Measurements from ENCODE around the gene MAST4. TPM values are rescaled to one million over a fixed set of nuclear protein-coding genes. Genes with fewer than 3 reads are reported as not detected.

Gene MAST4
- total RNA-seq, 4 donors from 2014 or later, result 19.5 to 44.1 (median 24.1) TPM

DNA sequence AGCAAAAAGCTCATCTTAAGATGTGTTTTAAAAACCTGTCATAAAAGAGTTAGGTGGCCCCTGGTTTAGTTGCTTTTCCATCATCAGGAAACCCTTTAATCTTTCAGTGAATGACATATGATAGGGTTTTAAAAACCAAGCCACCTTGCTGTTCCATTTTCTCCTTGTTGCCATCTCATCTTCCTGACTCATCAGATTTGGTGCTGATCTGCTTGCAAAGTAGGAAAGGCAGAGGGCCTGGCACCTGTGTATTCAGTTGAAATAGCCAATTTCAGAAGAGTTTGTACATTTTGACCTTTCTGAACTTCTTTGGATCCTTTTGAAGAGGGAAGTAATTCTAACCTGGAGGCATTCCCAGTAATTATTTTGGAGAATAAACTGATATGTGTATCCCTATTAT is 327.7 kb downstream of the MAST4 start:
- Histone ChIP-seq H3K36me3 (no peaks in the 10 kb centered on the region), H3K4me3 (no peak overlapping the region), H3K9me3 (no peaks in the 10 kb centered on the region), H3K27me3 (no peaks in the 10 kb centered on the region), H3K4me1 (no peaks in the 10 kb centered on the region), H3K27ac (no peak overlapping the region)
- DNase-seq (ENCODE audit: low spot score in 2 of 2), result no peak
- no peak for TF ChIP-seq POLR2A (IDR thresholded peaks at IDR 0.05)
- TF ChIP-seq, protein P1, sequence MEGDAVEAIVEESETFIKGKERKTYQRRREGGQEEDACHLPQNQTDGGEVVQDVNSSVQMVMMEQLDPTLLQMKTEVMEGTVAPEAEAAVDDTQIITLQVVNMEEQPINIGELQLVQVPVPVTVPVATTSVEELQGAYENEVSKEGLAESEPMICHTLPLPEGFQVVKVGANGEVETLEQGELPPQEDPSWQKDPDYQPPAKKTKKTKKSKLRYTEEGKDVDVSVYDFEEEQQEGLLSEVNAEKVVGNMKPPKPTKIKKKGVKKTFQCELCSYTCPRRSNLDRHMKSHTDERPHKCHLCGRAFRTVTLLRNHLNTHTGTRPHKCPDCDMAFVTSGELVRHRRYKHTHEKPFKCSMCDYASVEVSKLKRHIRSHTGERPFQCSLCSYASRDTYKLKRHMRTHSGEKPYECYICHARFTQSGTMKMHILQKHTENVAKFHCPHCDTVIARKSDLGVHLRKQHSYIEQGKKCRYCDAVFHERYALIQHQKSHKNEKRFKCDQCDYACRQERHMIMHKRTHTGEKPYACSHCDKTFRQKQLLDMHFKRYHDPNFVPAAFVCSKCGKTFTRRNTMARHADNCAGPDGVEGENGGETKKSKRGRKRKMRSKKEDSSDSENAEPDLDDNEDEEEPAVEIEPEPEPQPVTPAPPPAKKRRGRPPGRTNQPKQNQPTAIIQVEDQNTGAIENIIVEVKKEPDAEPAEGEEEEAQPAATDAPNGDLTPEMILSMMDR (IDR thresholded peaks at IDR 0.05), result no peak

DNA sequence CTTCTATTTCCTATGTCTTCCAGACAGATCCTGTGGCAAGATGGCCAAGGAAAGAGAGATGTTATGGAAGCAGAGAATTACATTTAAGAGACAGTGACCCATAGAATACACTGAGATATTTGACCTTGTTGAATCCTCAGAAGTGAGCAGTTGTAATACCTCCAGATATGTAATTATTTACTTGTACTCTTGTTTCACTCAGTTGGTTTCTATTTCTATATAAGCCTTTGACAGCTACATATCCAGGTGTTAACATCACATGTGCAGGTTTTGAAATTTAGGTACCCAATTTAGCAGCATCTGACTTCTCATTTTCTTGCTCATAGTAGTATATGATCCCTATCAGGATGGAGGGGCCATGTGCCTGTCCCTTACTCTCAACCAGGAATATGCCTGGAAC is 330.9 kb downstream of the MAST4 start:
- H3K9me3 ChIP-seq, result no peaks in the 10 kb centered on the region
- H3K4me3 ChIP-seq, result no peak overlapping the region
- no peaks in the 10 kb centered on the region for H3K27me3 ChIP-seq
- no peak for DNase-seq (ENCODE audit: low spot score in 2 of 2)
- no peak overlapping the region for H3K27ac ChIP-seq
- no peak for TF ChIP-seq POLR2A (IDR thresholded peaks at IDR 0.05)
- TF ChIP-seq, protein P1 (IDR thresholded peaks at IDR 0.05), result no peak
- no peak for TF ChIP-seq EP300 (IDR thresholded peaks at IDR 0.05)
- no peaks in the 10 kb centered on the region for H3K36me3 ChIP-seq
- no peaks in the 10 kb centered on the region for H3K4me1 ChIP-seq

GRCh38 chr5:66929281-66929680 is 333.1 kb downstream of the MAST4 start:
- H3K9me3 ChIP-seq, result no peaks in the 10 kb centered on the region
- H3K27ac ChIP-seq, result no peak overlapping the region
- WGBS, 2 donors, result 79 to 84% methylated on average over 1 of the region's 1 CpG
- H3K4me1 ChIP-seq, result no peaks in the 10 kb centered on the region
- H3K27me3 ChIP-seq, result no peaks in the 10 kb centered on the region
- no peak overlapping the region for H3K4me3 ChIP-seq
- H3K36me3 ChIP-seq, result no peaks in the 10 kb centered on the region
- TF ChIP-seq POLR2A (IDR thresholded peaks at IDR 0.05) (no peak), EP300 (IDR thresholded peaks at IDR 0.05) (no peak)
- TF ChIP-seq, protein P1 (IDR thresholded peaks at IDR 0.05), result no peak
- no peak for DNase-seq (ENCODE audit: low spot score in 2 of 2)

- no peaks in the 10 kb centered on the region for H3K9me3 ChIP-seq
- H3K4me1 ChIP-seq, result no peaks in the 10 kb centered on the region
- TF ChIP-seq POLR2A (IDR thresholded peaks at IDR 0.05), result no peak
- TF ChIP-seq, protein P1 (IDR thresholded peaks at IDR 0.05), result no peak
- no peak for TF ChIP-seq EP300 (IDR thresholded peaks at IDR 0.05)
- no peak overlapping the region for H3K4me3 ChIP-seq
- DNase-seq (ENCODE audit: low spot score in 2 of 2), result no peak
- H3K27me3 ChIP-seq, result no peaks in the 10 kb centered on the region
- WGBS, 2 donors, result 59 to 77% methylated on average over 2 of the region's 2 CpGs
- H3K27ac ChIP-seq, result no peak overlapping the region
- H3K36me3 ChIP-seq, result no peaks in the 10 kb centered on the region
Observed at GRCh38 chr5:66929995-66930394, 333.8 kb downstream of the MAST4 start.

- 69 to 70% methylated on average over 5 of the region's 5 CpGs for WGBS, 2 donors
- no peaks in the 10 kb centered on the region for H3K36me3 ChIP-seq
- no peaks in the 10 kb centered on the region for H3K27me3 ChIP-seq
- H3K4me1 ChIP-seq, result no peaks in the 10 kb centered on the region
- no peak overlapping the region for H3K27ac ChIP-seq
- no peak overlapping the region for H3K4me3 ChIP-seq
- TF ChIP-seq EP300 (IDR thresholded peaks at IDR 0.05), result no peak
- TF ChIP-seq POLR2A (IDR thresholded peaks at IDR 0.05), result no peak
- TF ChIP-seq, protein P1 (IDR thresholded peaks at IDR 0.05), result no peak
- H3K9me3 ChIP-seq, result no peaks in the 10 kb centered on the region
- DNase-seq (ENCODE audit: low spot score in 2 of 2), result no peak
Observed at GRCh38 chr5:66931651-66932050, 335.5 kb downstream of the MAST4 start.

Measured in tibial nerve (tissue), 4 donors.